DMS 273 (cell line): ENCODE measurements around the gene REPS2.

Experiments used
- DNase-seq: peaks from one replicate; lab custom pipeline; 2025; ENCODE audit not compliant: unreplicated experiment; lab: John Stamatoyannopoulos, UW

Gene REPS2

GRCh38 chrX:17077361-17077760 is 130.9 kb downstream of the REPS2 start:
- DNase-seq, result no peak

DNA sequence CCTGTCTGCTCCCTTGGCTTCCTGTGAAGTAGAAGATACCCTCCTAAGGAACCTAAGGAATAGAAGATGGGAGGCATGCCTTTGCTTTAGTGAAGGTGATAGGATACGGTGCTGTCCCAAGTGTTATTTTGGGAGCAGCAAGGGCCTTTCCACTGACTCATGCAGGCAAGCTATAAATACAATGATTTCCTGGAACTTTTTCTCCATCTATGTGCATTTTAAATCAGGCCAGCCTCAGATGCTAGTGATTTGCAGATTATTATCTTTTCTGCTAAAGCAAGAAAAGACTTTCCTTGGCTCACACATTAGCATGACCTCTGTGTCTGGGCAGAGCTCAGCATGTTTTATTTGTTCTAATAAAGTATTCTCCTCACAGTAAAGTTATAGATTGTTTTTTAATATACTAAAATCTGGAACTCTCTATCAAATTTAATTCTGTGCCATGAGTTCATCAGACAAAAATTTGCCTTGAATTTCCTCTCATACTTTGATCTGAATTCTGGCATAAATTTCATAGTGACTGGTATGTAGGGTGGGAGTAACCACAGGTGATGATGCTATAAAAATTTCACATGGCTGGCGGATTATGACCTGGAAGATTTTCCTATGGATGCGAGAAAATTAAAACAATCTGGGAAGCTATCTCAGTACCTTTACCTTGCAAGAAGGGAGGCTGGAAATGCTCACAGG is 131.7 kb downstream of the REPS2 start:
- DNase-seq, result no peak

- no peak for DNase-seq
These were observed 135.1 kb downstream of the REPS2 start for GRCh38 chrX:17081511-17081910.

- DNase-seq, result peak; percentile 37
These were observed 135.5 kb downstream of the REPS2 start for GRCh38 chrX:17081968-17082367.

DNA sequence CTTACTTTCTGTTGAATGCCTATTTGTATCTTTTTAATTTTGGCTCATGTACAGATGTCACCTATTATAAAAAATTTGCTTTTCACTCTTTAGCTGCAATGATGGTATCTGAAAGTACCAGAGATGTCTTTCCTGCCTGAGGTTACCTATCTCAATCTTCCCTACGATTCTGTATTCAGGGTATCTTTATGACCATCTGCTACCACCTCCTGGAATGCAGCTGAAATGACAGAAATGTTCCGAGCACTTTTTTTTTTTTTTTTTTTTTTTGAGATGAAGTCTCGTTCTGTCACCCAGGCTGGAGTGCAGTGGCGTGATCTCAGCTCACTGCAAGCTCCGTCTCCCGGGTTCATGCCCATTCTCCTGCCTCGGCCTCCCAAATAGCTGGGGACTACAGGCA is 136.4 kb downstream of the REPS2 start:
- DNase-seq, result peak; percentile 75

- no peak for DNase-seq
These were observed 139.9 kb downstream of the REPS2 start for GRCh38 chrX:17086317-17086716.

DNA sequence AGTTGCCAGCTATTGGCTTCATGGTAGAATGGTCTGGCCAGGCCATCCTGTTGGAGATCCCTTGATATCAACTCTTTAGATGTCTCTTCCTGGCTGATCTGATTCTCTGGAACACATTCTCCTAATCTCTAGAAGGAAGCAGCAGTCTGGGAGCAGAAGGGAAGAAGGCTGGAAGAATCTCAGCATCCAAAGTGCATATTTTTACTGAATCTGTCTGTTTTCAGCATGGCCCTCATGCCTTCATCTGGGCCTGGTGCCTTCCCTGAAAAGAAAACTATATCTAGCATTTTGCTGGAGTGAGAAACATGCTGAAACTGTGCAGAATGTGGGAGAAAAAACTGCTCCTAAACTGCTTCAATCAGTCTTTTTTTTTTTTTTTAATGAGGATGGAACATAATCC is 148.7 kb downstream of the REPS2 start:
- DNase-seq, result no peak

DNA sequence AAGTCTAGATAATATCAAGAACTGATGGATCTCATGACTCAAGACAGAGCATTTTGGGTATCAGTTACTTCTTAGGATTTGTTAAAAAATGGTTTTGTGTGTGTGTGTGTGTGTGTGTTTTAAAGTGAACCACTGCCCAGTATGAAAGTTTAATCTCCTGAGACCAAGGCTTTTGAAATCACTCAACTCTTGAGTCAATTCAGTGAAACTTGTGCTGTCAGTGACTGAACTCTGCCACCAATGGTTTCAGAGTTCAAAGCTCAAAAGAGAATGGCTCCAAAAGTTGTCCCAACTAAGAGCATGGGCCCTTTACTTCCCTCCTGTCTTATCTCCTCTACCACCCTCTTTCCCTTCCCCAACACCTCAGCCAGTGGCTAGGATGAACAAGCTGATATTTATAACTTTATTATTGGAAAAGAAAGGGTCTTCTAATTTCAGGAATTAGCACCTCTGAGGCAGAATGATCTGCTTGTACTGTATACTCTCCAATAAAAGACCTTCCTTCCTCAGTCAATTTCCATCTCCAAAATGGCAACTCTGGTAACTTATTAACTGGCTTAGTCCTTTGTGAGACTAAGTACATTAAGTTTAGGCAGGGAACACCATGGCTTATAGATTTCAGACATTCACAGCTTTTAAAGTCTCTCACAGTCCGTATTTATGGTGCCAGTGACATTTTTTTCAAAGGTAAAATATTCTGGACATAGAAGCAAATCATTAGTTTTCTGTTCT is 152.2 kb downstream of the REPS2 start:
- DNase-seq, result no peak

GRCh38 chrX:17104433-17104832 is 158.0 kb downstream of the REPS2 start:
- no peak for DNase-seq

- no peak for DNase-seq
These were observed 174.4 kb downstream of the REPS2 start for GRCh38 chrX:17120816-17121215.

GRCh38 chrX:17154001-17154400 is 207.5 kb downstream of the REPS2 start:
- DNase-seq, result no peak

DNA sequence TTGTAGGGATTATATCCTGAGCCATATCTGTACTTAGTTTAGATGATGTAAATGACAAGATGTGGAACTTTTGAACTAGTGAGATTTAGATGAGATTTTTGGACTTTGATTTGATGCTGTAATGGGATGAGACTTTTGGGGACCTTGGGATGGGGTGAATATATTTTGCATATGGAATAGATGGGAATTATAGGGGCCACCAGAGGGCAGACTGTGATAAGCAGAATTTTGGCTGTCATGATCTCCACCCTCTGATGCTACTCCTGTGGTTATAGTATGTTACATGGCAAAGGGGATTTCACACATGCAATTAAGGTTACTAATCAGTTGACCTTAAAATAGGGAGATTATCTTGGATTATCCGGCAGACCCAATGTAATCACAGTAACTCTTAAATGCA is 214.5 kb downstream of the REPS2 start:
- DNase-seq, result peak; percentile 45

DNA sequence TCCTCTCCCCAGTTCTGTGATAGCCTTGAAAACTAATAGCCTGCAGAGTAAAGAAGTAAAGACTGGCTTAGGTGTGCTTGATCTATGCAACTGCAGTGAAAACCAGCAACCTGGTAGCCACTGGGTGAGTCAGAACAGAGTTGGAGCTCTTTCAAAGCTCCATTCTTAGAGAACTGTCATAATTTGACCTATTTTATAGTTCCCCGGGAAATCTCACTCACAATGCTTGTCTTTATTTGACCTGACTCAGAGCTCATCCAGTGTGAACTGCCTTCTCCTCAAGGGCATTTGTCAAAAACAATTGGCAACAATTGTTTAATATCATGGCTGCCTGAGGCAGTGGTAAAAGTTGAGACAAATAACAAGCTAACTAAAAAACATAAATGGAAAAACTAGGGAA is 215.5 kb downstream of the REPS2 start:
- no peak for DNase-seq

- no peak for DNase-seq
These were observed 217.6 kb downstream of the REPS2 start for GRCh38 chrX:17164079-17164478.

DNA sequence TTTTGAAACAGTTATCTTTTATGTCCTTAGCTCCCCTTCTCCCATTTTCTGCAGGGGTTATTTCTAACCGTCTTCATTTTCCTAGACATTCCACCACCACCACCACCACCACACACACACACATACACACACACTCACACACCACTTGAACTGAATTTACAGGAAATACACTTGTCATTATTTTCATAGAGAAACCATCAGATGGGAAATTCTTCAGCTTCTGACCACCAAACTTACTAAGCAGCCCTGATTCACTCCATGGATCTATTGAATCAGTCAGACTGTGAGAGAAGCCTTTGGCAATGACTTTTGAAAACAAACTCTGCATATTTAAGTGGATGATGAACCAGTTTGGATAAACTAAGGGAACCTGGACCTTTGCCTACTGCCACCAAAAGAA is 218.5 kb downstream of the REPS2 start:
- DNase-seq, result no peak

DNA sequence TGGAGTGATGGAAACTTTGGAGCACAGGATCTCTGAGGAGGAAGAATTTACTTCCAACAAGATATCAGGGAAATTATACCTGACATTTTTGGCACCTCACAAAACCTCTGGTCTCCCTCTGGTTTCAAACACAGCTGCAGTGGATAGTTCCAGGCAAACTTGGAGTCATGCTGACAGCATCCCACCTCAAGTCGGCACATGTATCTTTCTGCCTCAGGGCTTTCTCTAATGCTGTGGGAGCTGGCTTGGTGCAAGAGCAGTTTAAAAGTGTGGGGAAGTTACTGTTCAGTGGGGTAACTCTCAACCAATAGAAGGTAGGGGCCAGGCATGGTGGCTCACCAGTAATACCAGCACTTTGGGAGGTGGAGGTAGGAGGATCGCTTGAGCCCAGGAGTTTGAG is 221.5 kb downstream of the REPS2 start:
- no peak for DNase-seq

GRCh38 chrX:17170973-17171372 is 224.5 kb downstream of the REPS2 start:
- no peak for DNase-seq

DNA sequence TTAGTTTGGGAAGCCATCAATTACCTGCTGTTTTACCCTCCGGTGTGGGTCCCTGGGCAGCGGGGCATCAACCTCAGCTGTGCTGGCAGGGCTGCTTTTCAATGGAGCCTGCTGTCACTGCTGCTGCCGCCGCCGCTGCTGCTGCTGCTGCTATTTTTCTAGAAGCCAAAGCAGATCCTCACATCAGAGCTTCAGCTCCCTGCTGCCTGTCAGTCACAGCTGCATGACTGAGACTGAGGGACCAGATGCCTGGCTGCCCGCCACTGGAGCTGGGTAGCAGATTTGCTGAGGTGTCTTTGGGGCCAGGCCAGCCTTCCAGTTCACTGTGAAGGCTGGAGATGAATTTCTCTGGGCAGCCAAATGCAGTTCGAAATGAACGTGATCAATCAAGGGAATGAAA is 228.2 kb downstream of the REPS2 start:
- DNase-seq, result peak; percentile 82

- DNase-seq, result no peak
These were observed 235.9 kb downstream of the REPS2 start for GRCh38 chrX:17182317-17182716.

DNA sequence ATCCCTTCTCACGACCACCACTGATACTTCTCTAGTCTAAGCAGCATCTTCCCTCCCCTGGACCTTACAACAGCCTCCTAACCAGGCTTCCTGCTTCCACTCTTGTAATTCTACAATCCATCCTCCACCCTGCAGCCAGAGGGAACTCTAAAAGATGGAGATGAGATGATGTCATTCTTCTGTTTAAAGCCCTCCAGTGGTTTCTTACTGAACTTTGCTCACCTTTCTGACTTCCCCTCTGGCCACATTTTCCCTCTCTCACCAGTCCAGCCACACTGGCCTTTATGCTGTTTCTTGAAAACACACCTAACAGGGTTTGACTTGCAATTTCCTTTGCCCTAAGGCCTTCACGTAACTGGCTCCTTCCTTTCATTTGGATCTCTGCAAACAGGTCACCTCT is 237.1 kb downstream of the REPS2 start:
- peak; percentile 28 for DNase-seq

DNA sequence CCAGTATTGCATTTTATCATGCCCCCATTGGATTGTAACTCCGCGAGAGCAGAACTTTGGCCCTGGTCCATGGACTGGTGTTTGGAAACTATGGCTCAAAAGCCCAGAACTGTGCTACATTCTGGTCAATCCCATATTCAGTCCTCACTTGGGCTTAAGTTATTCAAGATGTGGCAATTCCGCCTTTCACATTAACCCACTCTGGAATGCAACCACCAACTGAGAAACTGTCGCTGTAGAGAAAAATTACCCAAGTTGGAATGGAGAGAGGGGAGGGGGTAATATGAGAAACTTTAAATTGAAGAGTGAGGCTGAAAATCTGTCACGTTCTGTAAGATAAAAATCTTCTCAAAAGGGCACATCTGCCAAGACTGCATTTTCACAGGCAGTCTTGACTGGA is 239.0 kb downstream of the REPS2 start:
- DNase-seq, result peak; percentile 23

GRCh38 chrX:17187136-17187756 is 240.8 kb downstream of the REPS2 start:
- DNase-seq, result no peak
